K562 (cell line): Measurements from ENCODE around the gene MAPK8IP2. TPM values are rescaled to one million over a fixed set of nuclear protein-coding genes. Genes with fewer than 3 reads are reported as not detected.
A peak's percentile ranks its signal among the peaks of the same experiment; 100 is the strongest.

Experiments used
- ATAC-seq: fragments of 200-7000 bp; cut with Tn5 transposase; 3 replicates; pipeline ENCODE4 v1.9.1; 2020; ENCODE audit warnings: moderate library complexity
- BruUV-seq: library from RNA; stranded (reverse); fragments of 400-500 nt; replicated peaks from 2 replicates; lab custom pipeline; 2021; lab: Mats Ljungman, UMichigan
- CTCF ChIA-PET: fragments of 300-600 bp; formaldehyde crosslinking; extraction: SDS; loops from one replicate; lab custom pipeline; 2021; ENCODE audit warnings: low intra/inter-chr PET ratio; lab: Yijun Ruan, JAX
- POLR2A ChIA-PET: fragments of 300-600, 350-650 bp; sonication (Branson Sonifier 250); formaldehyde crosslinking; extraction: SDS; loops from one replicate; lab custom pipeline; 2021; ENCODE audit warnings: antibody characterized with exemption, inconsistent platforms; lab: Yijun Ruan, JAX
- DNase-seq, 4 experiments: peaks; one replicate each; pipeline versions ENCODE4 v3.0.0 to v3.0.0-alpha.2; 2011 to 2018; ENCODE audit warnings: low spot score in 3 of 4, mixed read lengths in 3 of 4; ENCODE audit errors: extremely low read depth in 1 of 4
- FAIRE-seq: peaks from 2 replicates; lab custom pipeline; 2011; peaks lifted over from hg19 to GRCh38; lab: Jason Lieb, UNC
- H2AFZ ChIP-seq: 2 replicates; pipeline ENCODE4 v1.6.0; 2011; ENCODE audit warnings: low read depth, low read length, control low read depth, inconsistent platforms
- H3K27ac ChIP-seq: fragments of 200-600 bp; 3 replicates; pipeline ENCODE4 v1.8.0; 2011; ENCODE audit warnings: low read depth, mild to moderate bottlenecking, control low read depth, inconsistent platforms, low read length, moderate library complexity, mixed read lengths; ENCODE audit errors: extremely low read depth
- H3K27me3 ChIP-seq, 2 experiments: fragments of 300-600 bp in 1 of 2; 2 replicates in 1 of 2; 3 replicates in 1 of 2; pipeline versions ENCODE4 v1.6.0 to v1.8.0; 2011; ENCODE audit warnings: inconsistent platforms in 2 of 2, low read length in 2 of 2, mild to moderate bottlenecking in 1 of 2, mixed read lengths in 1 of 2, moderate library complexity in 1 of 2; ENCODE audit not compliant: control insufficient read depth in 2 of 2, insufficient read depth in 2 of 2
- H3K36me3 ChIP-seq: fragments of 300-600 bp; 3 replicates; pipeline ENCODE4 v1.8.0; 2011; ENCODE audit warnings: mild to moderate bottlenecking, low read length, inconsistent platforms; ENCODE audit not compliant: control insufficient read depth, insufficient read depth
- H3K4me1 ChIP-seq, 2 experiments: fragments of 200-600 bp in 1 of 2; replicated peaks in 1 of 2; 2 replicates in 1 of 2; 3 replicates in 1 of 2; pipeline versions ENCODE4 v1.5.1 to v1.8.0; 2011; ENCODE audit warnings: inconsistent platforms in 2 of 2, low read length in 2 of 2, mild to moderate bottlenecking in 1 of 2, mixed read lengths in 1 of 2, moderate library complexity in 1 of 2; ENCODE audit not compliant: control insufficient read depth in 2 of 2, insufficient read depth in 2 of 2
- H3K4me2 ChIP-seq: 2 replicates; pipeline ENCODE4 v1.6.1; 2011; ENCODE audit warnings: low read length, control low read depth, inconsistent platforms, mixed read lengths; ENCODE audit not compliant: insufficient read depth
- H3K4me3 ChIP-seq: fragments of 200-600 bp; sonication (generic), shearing (Covaris generic); 2 replicates; pipeline ENCODE4 v1.5.1; 2016; ENCODE audit warnings: control low read depth, inconsistent platforms
- H3K79me2 ChIP-seq: fragments of 200-600 bp; 3 replicates; pipeline ENCODE4 v1.8.0; 2011; ENCODE audit warnings: low read length, inconsistent platforms; ENCODE audit not compliant: control insufficient read depth, insufficient read depth
- H3K9ac ChIP-seq, 2 experiments: 2 replicates each; pipeline versions ENCODE4 v1.6.0 to v1.6.1; 2011; ENCODE audit warnings: low read depth in 2 of 2, low read length in 2 of 2, control low read depth in 1 of 2, inconsistent platforms in 1 of 2, mild to moderate bottlenecking in 1 of 2, mixed read lengths in 1 of 2; ENCODE audit not compliant: insufficient read depth in 1 of 2
- H3K9me1 ChIP-seq: one replicate; pipeline ENCODE4 v1.6.0; 2011; ENCODE audit warnings: inconsistent platforms, mild to moderate bottlenecking, low read length, moderate library complexity; ENCODE audit not compliant: control insufficient read depth, insufficient read depth
- H3K9me3 ChIP-seq: replicated peaks from 2 replicates; pipeline ENCODE4 v1.5.1; 2011; ENCODE audit warnings: low read depth, low read length, inconsistent platforms; ENCODE audit not compliant: control insufficient read depth, insufficient read depth
- H4K20me1 ChIP-seq: replicated peaks from 2 replicates; pipeline ENCODE4 v1.6.1; 2011; ENCODE audit warnings: low read length, inconsistent platforms, mixed read lengths; ENCODE audit not compliant: control insufficient read depth, insufficient read depth
- BRD4 ChIP-seq: fragments of 200-600 bp; sonication (generic); IDR thresholded peaks from 2 replicates; pipeline ENCODE4 v1.6.1; 2017; ENCODE audit warnings: inconsistent platforms
- CTCF ChIP-seq, 3 experiments: IDR thresholded peaks in 2 of 3; conservative IDR thresholded peaks in 1 of 3; 2 replicates each; pipeline ENCODE4 v1.5.1; 2011 to 2012; ENCODE audit warnings: low read length in 3 of 3, mild to moderate bottlenecking in 3 of 3, control low read depth in 2 of 3, improper control_type of control experiment in 1 of 3, inconsistent platforms in 1 of 3, low read depth in 1 of 3, mixed read lengths in 1 of 3, moderate library complexity in 1 of 3; ENCODE audit not compliant: insufficient read depth in 2 of 3
- ELF2 ChIP-seq: fragments of 250-450 bp; sonication (Bioruptor Pico); IDR thresholded peaks from 2 replicates; pipeline ENCODE4 v1.5.0; 2021; ENCODE audit warnings: mild to moderate bottlenecking
- GATA2 ChIP-seq: sonication (generic); formaldehyde crosslinking; IDR thresholded peaks from 2 replicates; pipeline ENCODE4 v1.4.0; 2020; ENCODE audit warnings: mild to moderate bottlenecking, missing genetic modification reagents
- HOMEZ ChIP-seq: fragments of 250-450 bp; sonication (Bioruptor Pico); IDR thresholded peaks from 2 replicates; pipeline ENCODE4 v1.4.0; 2020; ENCODE audit warnings: mild to moderate bottlenecking, moderate library complexity
- JUN ChIP-seq, 2 experiments: sonication (generic) in 1 of 2; formaldehyde crosslinking in 1 of 2; IDR thresholded peaks; 2 replicates each; pipeline versions ENCODE4 v1.6.1 to v1.8.0; 2012 to 2022; ENCODE audit warnings: borderline replicate concordance in 2 of 2, mild to moderate bottlenecking in 2 of 2, improper control_type of control experiment in 1 of 2, low read depth in 1 of 2, low read length in 1 of 2, missing genetic modification reagents in 1 of 2
- NFE2L1 ChIP-seq: fragments of 450-650 bp; IDR thresholded peaks from 2 replicates; pipeline ENCODE4 v1.6.1; 2016; ENCODE audit warnings: missing genetic modification characterization, low read depth, mild to moderate bottlenecking, missing compliant biosample characterization, moderate library complexity, borderline replicate concordance
- TEAD1 ChIP-seq, 2 experiments: fragments of 450-650 bp in 1 of 2; sonication (generic) in 1 of 2; formaldehyde crosslinking; IDR thresholded peaks; 2 replicates each; pipeline versions ENCODE4 v1.4.0 to v1.8.0; 2020 to 2022; ENCODE audit warnings: mild to moderate bottlenecking in 2 of 2, missing genetic modification reagents in 1 of 2
- ZBTB33 ChIP-seq: sonication (generic); formaldehyde crosslinking; IDR thresholded peaks from 2 replicates; pipeline ENCODE4 v1.8.1; 2023; ENCODE audit warnings: mild to moderate bottlenecking, missing genetic modification reagents
- WGBS: fragments of 100-300 bp; shearing (Covaris generic); methylation state at CpG from one replicate; pipeline ENCODE4 v1.1.6; 2016; ENCODE audit warnings: low coverage, mixed read lengths; ENCODE audit not compliant: insufficient coverage; ENCODE audit errors: missing lambda C conversion rate; 5-methylcytosine and 5-hydroxymethylcytosine counted together
- in situ Hi-C: fragments of 300-500 bp; cut with MboI; formaldehyde crosslinking; loops from 4 replicates; pipeline ENCODE4 v1.15.0; 2018; ENCODE audit warnings: inconsistent platforms, mixed read lengths
- intact Hi-C: fragments of 100-400 bp; cut with micrococcal nuclease; formaldehyde crosslinking; loops from 2 replicates; pipeline ENCODE4 v1.14.2; 2022
- polyA plus RNA-seq, 8 experiments: library from polyadenylated mRNA; depleted of rRNA in 4 of 8; stranded (reverse) in 5 of 8; unstranded in 3 of 8; fragments of >200 nt; fragmentation: Nextera tagmentation in 2 of 8; fragmentation: Illumina TruSeq in 1 of 8; extraction: Ambion mirVana in 2 of 8; extraction: Trizol in 1 of 8; gene quantifications; 2 replicates each; pipeline versions ENCODE4 v1.2.1 to v1.2.3, GENCODE V29; 2011 to 2014; ENCODE audit warnings: inconsistent platforms in 1 of 8, missing spikeins in 1 of 8
- total RNA-seq, 7 experiments: library from RNA; depleted of rRNA in 6 of 7; stranded (reverse); fragments of >200 nt in 6 of 7; fragmentation: Illumina TruSeq in 2 of 7; extraction: Trizol in 2 of 7; gene quantifications; 2 replicates each; pipeline versions ENCODE4 v1.2.1 to v1.2.3, GENCODE V29; 2011 to 2021; ENCODE audit warnings: low replicate concordance in 1 of 7

MAPK8IP2 gene
- total and polyA plus RNA-seq, 9 of the 15 experiments (the other 6 are each of a cell fraction or from before 2014, with no cell fraction given), result 0.01 to 0.47 (median 0.07) TPM; not detected in 2

GRCh38 chr22:50625568-50626313, 25.1 kb downstream of the MAPK8IP2 start:
- in situ Hi-C loops (no loop called here), intact Hi-C loops (no loop called here)

More at GRCh38 chr22:50625568-50626313, 25.1 kb downstream of the MAPK8IP2 start:
- no peak overlapping the region for H3K4me3 ChIP-seq
- CTCF ChIA-PET, result no interaction called here
- BruUV-seq, result no TSS peak
- no peaks in the 10 kb centered on the region for H3K27me3 ChIP-seq
- no peak overlapping the region for H3K27ac ChIP-seq
- FAIRE-seq (no peak), DNase-seq (no peak), ATAC-seq (no peak)
- H3K36me3 ChIP-seq, result no peaks in the 10 kb centered on the region
- no peak overlapping the region for H2AFZ ChIP-seq
- H3K4me1 ChIP-seq, result peaks cover 13 to 43% of the 10 kb centered on the region in 2 experiments; a peak in 4 of 5 replicates
- 88% methylated on average over 11 of the region's 27 CpGs for WGBS
- no peaks in the 10 kb centered on the region for H3K9me3 ChIP-seq
- H4K20me1 ChIP-seq, result no peaks in the 10 kb centered on the region
- H3K9ac ChIP-seq, result no peak overlapping the region
- no peaks in the 10 kb centered on the region for H3K9me1 ChIP-seq
- no peak overlapping the region for H3K4me2 ChIP-seq
- H3K79me2 ChIP-seq, result no peaks in the 10 kb centered on the region; the same call in 2 of the 3 replicates
- TF ChIP-seq CTCF (IDR thresholded peaks at IDR 0.05 in 2 of 3, conservative IDR thresholded peaks at IDR 0.05 in 1 of 3; ENCODE audit: insufficient read depth in 2 of 3, low read depth in 1 of 3, low read length in 3 of 3), result peak; percentile 21 to 31 (median 23); a peak in 3 of 6 replicates
- TF ChIP-seq ZBTB33 (CRISPR knock-in tag), result peak; percentile 98
- no peak for TF ChIP-seq BRD4
- TF ChIP-seq GATA2 (CRISPR knock-in tag), result no peak
- TF ChIP-seq NFE2L1 (tag), result no peak
- TF ChIP-seq JUN (IDR thresholded peaks at IDR 0.05; ENCODE audit: borderline replicate concordance, low read depth, low read length), result no peak
- TF ChIP-seq JUN (CRISPR knock-in tag; IDR thresholded peaks at IDR 0.05; ENCODE audit: borderline replicate concordance), result no peak
- TF ChIP-seq TEAD1 (CRISPR knock-in tag; IDR thresholded peaks at IDR 0.05), result no peak
- no peak for TF ChIP-seq HOMEZ (CRISPR knock-in tag)
- no peak for TF ChIP-seq ELF2 (CRISPR knock-in tag)
- POLR2A ChIA-PET, result interaction anchor here (0.7 to 1.1 kb wide), 2 partner anchors 11 to 56 kb away, joined by 3 to 5 read pairs; no protein-coding TSS in a partner anchor
